CD4-positive, alpha-beta T cell treated with Interleukin-1 beta for 1 hour (primary cell): Measurements from ENCODE around the gene CCDC169.

ENCODE experiments used
- DNase-seq, 2 donors: peaks; one replicate each; pipeline ENCODE4 v3.0.0-alpha.2; 2020 to 2022

CCDC169 gene

GRCh38 chr13:36242761-36243160 is 54.9 kb downstream of the CCDC169 start:
- no peak for DNase-seq

GRCh38 chr13:36231236-36231635 is 66.4 kb downstream of the CCDC169 start:
- DNase-seq: no peak

- DNase-seq: no peak
These were observed 72.9 kb downstream of the CCDC169 start for GRCh38 chr13:36224730-36225129.

- DNase-seq: no peak
These were observed 77.7 kb downstream of the CCDC169 start for GRCh38 chr13:36219883-36220282.

- DNase-seq: no peak
These were observed 80.2 kb downstream of the CCDC169 start for GRCh38 chr13:36217456-36217855.

- no peak for DNase-seq
These were observed 83.3 kb downstream of the CCDC169 start, which contains the start of gene SOHLH2 for GRCh38 chr13:36214163-36214921. SOHLH2 (minus strand) TSS chr13:36214556; CDS start chr13:36214526, 30 bp downstream.

- DNase-seq: no peak
These were observed 84.8 kb downstream of the CCDC169 start for GRCh38 chr13:36212789-36213188.

- DNase-seq: no peak
These were observed 86.0 kb downstream of the CCDC169 start for GRCh38 chr13:36211567-36211966.

- DNase-seq: no peak
These were observed 86.9 kb downstream of the CCDC169 start for GRCh38 chr13:36210738-36211137.

- no peak for DNase-seq
These were observed 89.9 kb downstream of the CCDC169 start for GRCh38 chr13:36207672-36208071.

- no peak for DNase-seq
These were observed 104.3 kb downstream of the CCDC169 start for GRCh38 chr13:36193151-36193855.

- DNase-seq: no peak
These were observed 105.4 kb downstream of the CCDC169 start for GRCh38 chr13:36192166-36192565.

GRCh38 chr13:36190771-36191170 is 106.8 kb downstream of the CCDC169 start:
- DNase-seq: no peak

- no peak for DNase-seq
These were observed 109.2 kb downstream of the CCDC169 start for GRCh38 chr13:36188441-36188840.

GRCh38 chr13:36183901-36184300 is 113.7 kb downstream of the CCDC169 start:
- DNase-seq: no peak
